Peyer's patch (tissue), 4 donors: ENCODE data around the gene GATA6.

Experiments used
- POLR2A ChIP-seq, 2 donors: fragments of 450-650 bp; IDR thresholded peaks; one replicate each; pipeline ENCODE4 v1.5.1; 2017; ENCODE audit warnings: antibody characterized with exemption in 2 of 2, mild to moderate bottlenecking in 2 of 2, moderate library complexity in 2 of 2
- TF ChIP-seq, protein P1 (sequence below), 6 experiments: fragments of 450-650 bp in 4 of 6; fragments of 200-600 bp in 2 of 6; sonication (generic) in 1 of 6; IDR thresholded peaks; one replicate each; pipeline ENCODE4 v1.5.1; 2017 to 2019; ENCODE audit warnings: antibody characterized with exemption in 6 of 6, mild to moderate bottlenecking in 3 of 6, moderate library complexity in 1 of 6

DNA sequence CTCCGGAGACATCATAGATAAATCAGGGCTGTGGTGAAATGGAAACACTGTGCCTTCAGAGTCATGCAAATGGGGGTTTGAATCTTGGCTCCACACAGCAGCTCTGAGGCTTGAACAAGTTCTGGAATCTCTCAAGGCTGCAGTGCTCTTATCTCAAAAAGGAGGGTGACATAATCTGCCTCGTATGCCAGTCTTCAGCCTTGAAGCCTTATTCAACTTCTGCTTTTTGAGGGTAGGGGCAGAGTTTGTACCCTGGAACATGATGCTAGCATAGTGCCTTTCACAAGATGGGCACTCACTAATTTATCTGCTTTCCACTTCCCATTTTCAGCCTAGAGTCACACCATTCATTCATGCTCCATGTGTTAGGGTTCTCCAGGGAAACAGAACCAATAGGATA, 42.3 kb downstream of the GATA6 start:
- TF ChIP-seq, protein P1, sequence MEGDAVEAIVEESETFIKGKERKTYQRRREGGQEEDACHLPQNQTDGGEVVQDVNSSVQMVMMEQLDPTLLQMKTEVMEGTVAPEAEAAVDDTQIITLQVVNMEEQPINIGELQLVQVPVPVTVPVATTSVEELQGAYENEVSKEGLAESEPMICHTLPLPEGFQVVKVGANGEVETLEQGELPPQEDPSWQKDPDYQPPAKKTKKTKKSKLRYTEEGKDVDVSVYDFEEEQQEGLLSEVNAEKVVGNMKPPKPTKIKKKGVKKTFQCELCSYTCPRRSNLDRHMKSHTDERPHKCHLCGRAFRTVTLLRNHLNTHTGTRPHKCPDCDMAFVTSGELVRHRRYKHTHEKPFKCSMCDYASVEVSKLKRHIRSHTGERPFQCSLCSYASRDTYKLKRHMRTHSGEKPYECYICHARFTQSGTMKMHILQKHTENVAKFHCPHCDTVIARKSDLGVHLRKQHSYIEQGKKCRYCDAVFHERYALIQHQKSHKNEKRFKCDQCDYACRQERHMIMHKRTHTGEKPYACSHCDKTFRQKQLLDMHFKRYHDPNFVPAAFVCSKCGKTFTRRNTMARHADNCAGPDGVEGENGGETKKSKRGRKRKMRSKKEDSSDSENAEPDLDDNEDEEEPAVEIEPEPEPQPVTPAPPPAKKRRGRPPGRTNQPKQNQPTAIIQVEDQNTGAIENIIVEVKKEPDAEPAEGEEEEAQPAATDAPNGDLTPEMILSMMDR (IDR thresholded peaks at IDR 0.05) = no peak
- TF ChIP-seq POLR2A (IDR thresholded peaks at IDR 0.05) = no peak
